ACC112 (cell line): ENCODE measurements around the gene TOX2.
A peak's percentile ranks its signal among the peaks of the same experiment; 100 is the strongest.

Experiments
- H2AFZ ChIP-seq: fragments of 200-600 bp; sonication (generic); one replicate; pipeline ENCODE4 v1.6.0; 2017; ENCODE audit warnings: antibody characterized with exemption, low read length; ENCODE audit not compliant: unreplicated experiment
- H3K27ac ChIP-seq: fragments of 200-600 bp; sonication (generic); 2 replicates; pipeline ENCODE4 v1.5.1; 2014; ENCODE audit warnings: low read depth, mild to moderate bottlenecking, antibody characterized with exemption, low read length, moderate library complexity
- H3K27me3 ChIP-seq: fragments of 200-600 bp; sonication (generic); 2 replicates; pipeline ENCODE4 v1.6.1; 2014; ENCODE audit warnings: mild to moderate bottlenecking, antibody characterized with exemption, low read length, moderate library complexity, mixed read lengths; ENCODE audit not compliant: insufficient read depth
- H3K36me3 ChIP-seq: fragments of 200-600 bp; sonication (generic); 2 replicates; pipeline ENCODE4 v1.6.1; 2016; ENCODE audit warnings: mild to moderate bottlenecking, antibody characterized with exemption, low read length, moderate library complexity, mixed read lengths; ENCODE audit not compliant: insufficient read depth
- H3K4me1 ChIP-seq: fragments of 200-600 bp; sonication (generic); one replicate; pipeline ENCODE4 v1.6.1; 2016; ENCODE audit warnings: low read length, mixed read lengths; ENCODE audit not compliant: insufficient read depth, unreplicated experiment, control insufficient read depth
- H3K4me3 ChIP-seq: fragments of 200-600 bp; sonication (generic); 2 replicates; pipeline ENCODE4 v1.5.1; 2014; ENCODE audit warnings: mild to moderate bottlenecking, low read depth, low read length
- H3K79me2 ChIP-seq: fragments of 200-600 bp; sonication (generic); one replicate; pipeline ENCODE4 v1.6.0; 2016; ENCODE audit warnings: low read length; ENCODE audit not compliant: control insufficient read depth, unreplicated experiment, insufficient read depth

TOX2 gene

DNA sequence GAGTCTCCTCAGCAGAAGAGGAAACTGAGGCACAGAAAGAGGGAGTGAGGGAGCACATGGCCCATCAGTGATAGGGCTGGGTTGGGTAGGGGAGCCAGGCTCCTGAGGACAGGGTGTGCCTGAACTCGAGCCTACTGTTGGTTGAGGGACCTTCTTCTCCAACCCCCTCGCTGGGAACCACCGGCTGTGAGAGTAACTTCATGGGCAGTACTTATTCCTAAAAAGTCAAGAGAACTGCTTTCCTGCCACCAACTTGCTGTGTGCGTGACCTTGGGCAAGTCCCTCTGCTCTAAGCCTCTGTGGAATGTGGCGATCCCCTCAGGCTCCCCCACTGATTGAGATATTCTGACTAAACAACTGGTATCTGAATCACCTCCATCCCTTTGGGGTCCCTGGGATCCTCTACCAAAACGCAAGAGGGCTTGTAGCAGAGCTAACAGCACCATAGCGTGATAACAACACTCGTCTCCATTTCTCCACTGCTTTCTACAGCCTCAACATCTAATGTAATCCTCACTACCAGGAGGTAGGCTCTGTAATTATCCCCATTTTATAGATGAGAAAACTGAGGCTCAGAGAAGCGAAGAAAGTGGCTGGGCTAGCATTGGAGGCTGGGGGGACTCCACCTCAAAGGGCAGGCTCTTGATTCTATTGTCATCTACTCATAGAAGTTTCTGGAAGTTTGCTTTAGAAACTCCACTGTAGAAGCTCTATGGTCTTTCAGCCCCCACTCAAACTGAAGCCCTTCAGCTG lies 196.3 kb downstream of the TOX2 start:
- no peaks in the 10 kb centered on the region for H3K79me2 ChIP-seq
- no peak overlapping the region for H3K27ac ChIP-seq
- no peak overlapping the region for H2AFZ ChIP-seq
- H3K4me3 ChIP-seq = no peak overlapping the region
- no peaks in the 10 kb centered on the region for H3K36me3 ChIP-seq
- peaks cover 5% of the 10 kb centered on the region for H3K4me1 ChIP-seq
- peaks cover 42% of the 10 kb centered on the region for H3K27me3 ChIP-seq

DNA sequence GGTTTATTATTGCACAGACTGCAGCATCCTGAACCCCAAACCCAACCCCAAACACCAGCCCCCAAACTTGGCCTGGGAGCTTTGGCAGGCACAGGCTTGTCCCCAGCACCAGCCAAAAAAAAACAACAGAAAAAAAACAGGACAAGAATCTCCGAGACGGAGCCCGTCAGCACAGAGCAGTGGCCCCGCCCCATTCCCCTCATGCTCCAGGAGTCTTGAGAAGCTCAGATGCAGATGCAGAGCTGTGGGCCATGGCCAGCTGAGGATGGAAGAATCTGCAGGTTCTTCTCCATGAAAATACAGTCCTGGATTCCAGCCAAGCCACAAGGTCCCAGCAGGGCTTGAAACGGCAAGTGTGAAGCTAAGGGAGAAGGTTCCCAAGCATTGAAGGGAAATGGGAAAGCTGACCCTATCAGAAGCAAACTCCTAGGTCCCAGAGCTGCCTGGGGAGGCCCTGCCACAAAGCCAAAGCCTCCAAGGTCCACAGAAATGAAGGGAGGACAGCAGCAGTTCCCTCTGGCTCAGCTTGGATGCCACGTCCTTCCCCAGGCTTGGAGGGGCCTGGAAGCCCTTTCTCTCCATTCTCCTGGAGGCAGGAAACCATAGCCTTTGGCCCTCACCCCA lies 197.2 kb downstream of the TOX2 start:
- H3K79me2 ChIP-seq = no peaks in the 10 kb centered on the region
- peaks cover 11% of the 10 kb centered on the region for H3K4me1 ChIP-seq
- no peaks in the 10 kb centered on the region for H3K36me3 ChIP-seq
- no peak overlapping the region for H2AFZ ChIP-seq
- H3K27me3 ChIP-seq = peaks cover 39% of the 10 kb centered on the region
- H3K4me3 ChIP-seq = no peak overlapping the region
- no peak overlapping the region for H3K27ac ChIP-seq

DNA sequence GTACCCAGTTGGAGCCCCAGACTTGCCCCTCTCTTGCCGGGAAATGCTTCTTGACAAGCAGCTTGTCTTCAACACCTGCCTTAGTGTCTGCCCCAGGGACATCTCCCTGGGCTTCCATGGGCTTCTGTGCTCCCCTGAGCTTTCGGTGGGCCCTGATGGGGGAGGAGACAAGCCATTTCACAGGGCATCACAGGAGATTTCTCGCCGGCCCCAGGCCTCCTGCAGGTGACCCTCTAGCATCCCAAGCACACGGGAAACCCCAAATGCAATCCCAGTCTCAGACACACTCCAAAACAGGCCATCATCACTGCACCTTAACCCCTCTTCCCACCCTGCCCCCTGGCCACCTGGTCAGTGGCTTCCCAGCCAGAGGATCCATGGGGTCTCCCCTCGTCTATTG lies 197.8 kb downstream of the TOX2 start:
- Histone ChIP-seq H3K79me2 (no peaks in the 10 kb centered on the region), H3K27me3 (peaks cover 33% of the 10 kb centered on the region), H3K4me1 (peaks cover 11% of the 10 kb centered on the region), H3K36me3 (no peaks in the 10 kb centered on the region), H2AFZ (no peak overlapping the region), H3K27ac (no peak overlapping the region), H3K4me3 (no peak overlapping the region)

DNA sequence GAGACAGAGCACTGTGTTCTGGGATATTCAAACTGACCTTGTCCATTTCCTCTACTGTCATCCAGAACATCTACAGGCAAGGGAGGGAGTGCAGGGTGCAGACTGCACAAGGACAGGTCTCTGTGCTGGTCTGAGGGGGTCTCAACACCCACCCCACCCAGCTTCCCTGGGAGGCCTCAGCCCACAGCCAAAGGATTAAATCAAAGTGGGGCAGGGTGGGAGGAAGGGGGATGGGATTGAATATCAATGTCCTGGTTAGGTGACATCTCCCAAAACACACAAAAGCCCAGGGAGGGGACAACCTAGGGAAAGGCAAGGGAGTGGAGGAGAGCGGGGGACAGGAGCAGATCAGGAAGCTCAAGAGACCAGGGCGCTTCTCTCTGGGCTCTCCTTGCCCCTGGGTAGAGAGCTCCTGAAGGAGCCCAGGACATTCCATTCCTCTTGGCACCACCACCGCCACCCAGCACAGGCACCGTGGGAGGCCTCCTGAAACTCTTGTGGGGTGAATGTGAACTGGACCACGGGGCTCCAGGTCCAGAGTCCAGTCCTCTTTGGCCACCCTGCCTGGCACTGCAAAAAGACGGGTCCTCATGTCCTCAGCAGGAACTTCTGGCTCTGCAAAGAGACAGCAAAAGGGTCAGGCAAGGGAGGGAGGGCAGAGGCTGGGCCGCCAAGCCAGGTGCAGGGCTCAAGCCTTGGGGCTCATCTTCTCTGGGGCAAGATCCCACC lies 198.4 kb downstream of the TOX2 start:
- H3K27ac ChIP-seq = no peak overlapping the region
- H3K27me3 ChIP-seq = peaks cover 27% of the 10 kb centered on the region
- H3K4me1 ChIP-seq = peaks cover 11% of the 10 kb centered on the region
- no peaks in the 10 kb centered on the region for H3K79me2 ChIP-seq
- no peaks in the 10 kb centered on the region for H3K36me3 ChIP-seq
- H3K4me3 ChIP-seq = no peak overlapping the region
- H2AFZ ChIP-seq = no peak overlapping the region

DNA sequence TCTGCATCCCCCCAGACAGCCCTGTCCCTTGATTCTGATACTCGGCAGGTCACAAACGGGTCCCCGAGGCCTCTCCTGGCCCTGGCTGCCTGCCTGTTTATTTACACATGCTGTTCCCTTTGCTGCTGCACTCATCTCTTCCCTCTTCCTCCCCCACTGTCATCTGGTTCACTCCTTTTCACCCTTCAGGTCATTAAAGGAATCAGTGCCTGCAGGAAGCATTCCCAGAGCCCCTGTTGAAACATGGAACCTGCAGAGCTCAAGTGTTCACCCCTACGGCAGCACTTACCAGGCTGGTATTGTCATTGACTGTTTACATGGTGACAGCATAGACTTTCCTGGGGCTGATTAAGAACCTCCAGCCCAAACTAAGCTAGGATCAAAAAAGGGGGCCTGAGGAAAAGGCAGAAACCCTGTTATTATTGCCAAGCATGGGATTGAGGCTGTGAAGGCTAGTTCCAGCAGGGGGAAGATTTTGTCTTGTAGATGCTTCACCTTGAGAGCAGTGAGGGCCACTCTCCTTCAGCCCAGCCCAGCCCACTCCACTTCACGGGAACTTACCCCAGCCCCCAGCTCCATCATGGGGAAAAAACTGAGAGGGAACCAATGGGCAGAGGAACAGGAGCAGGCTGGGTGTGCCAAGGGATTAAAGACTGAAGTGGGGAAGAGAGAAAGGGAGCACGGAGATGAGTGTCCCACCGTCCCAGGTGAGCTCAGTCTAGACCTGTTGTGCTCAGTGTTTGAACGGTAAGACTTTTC lies 199.1 kb downstream of the TOX2 start:
- Histone ChIP-seq H3K36me3 (no peaks in the 10 kb centered on the region), H2AFZ (no peak overlapping the region), H3K27ac (no peak overlapping the region), H3K27me3 (peaks cover 20% of the 10 kb centered on the region), H3K4me1 (peaks cover 11% of the 10 kb centered on the region), H3K4me3 (no peak overlapping the region), H3K79me2 (no peaks in the 10 kb centered on the region)

DNA sequence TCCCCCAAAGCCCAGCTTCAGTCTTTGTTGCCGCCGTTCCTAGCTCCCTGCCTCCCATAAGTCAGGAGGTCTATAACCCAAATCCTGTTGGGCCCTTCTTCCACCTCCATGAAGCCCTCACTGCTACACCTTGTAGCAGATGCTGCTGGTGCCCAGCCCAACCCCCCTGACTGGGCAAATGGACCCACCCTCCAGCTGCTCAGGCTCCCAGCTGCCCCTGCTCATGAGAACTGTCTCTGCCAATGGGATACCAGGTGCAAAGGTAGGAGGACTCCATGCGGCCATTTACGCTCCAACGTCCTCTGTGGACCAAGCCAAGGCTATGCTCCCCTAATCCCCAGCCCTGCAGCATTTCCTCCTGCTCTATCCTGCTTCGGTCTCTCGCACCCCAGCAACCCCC lies 200.5 kb downstream of the TOX2 start:
- Histone ChIP-seq H3K27ac (no peak overlapping the region), H3K27me3 (peaks cover 20% of the 10 kb centered on the region)

DNA sequence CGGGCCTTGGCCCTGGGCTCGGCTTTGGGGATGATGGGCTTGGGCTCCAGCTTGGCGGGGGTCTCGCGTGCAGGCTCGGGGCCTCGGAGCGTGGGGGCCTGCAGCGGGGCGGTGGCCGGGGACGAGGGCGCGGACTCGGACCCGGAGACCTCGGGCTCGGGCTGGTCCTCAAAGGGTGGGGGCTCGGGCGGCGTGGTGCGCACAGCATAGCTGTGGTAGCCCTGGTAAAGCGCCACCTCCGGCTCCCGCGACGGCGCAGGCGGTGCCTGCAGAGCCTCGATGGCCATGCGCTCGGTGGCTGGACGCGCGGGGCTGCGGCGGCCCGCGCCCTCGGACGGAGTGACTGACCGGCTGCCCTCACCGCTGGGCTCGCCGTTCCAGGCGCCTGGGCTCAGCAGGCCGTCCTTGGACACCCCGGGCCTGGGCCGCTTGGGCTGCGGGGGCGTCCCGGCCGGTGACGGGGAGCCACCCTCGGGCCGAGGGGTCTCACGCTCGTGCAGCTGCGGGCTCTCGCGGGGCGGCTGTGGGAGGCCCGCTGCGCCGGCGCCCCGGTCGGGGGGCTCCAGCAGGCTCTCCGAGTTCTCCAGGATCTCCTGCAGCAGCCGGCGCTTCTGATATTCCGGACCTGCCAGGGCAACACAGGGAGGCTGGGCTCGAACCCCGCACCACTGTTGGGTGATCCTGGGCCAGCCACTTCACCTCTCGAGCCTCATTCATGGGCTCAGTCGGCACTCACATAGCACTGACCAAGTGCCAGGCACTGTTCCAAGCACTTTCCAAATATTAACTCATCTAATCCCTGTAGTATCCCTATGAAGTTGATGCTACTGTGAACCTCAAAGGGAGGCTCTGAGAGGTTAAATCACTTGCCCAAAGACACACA lies 201.4 kb downstream of the TOX2 start:
- Histone ChIP-seq H3K27ac (no peak overlapping the region), H3K4me3 (peak overlapping the region; percentile 43; the same call in 1 of the 2 replicates), H3K79me2 (no peaks in the 10 kb centered on the region), H3K27me3 (peaks cover 25% of the 10 kb centered on the region), H3K36me3 (no peaks in the 10 kb centered on the region), H3K4me1 (peaks cover 11% of the 10 kb centered on the region), H2AFZ (no peak overlapping the region)

More for the DNA sequence above, 200.5 kb downstream of the TOX2 start:
- peaks cover 11% of the 10 kb centered on the region for H3K4me1 ChIP-seq
- no peaks in the 10 kb centered on the region for H3K36me3 ChIP-seq
- H3K79me2 ChIP-seq = no peaks in the 10 kb centered on the region
- H3K4me3 ChIP-seq = no peak overlapping the region
- no peak overlapping the region for H2AFZ ChIP-seq

DNA sequence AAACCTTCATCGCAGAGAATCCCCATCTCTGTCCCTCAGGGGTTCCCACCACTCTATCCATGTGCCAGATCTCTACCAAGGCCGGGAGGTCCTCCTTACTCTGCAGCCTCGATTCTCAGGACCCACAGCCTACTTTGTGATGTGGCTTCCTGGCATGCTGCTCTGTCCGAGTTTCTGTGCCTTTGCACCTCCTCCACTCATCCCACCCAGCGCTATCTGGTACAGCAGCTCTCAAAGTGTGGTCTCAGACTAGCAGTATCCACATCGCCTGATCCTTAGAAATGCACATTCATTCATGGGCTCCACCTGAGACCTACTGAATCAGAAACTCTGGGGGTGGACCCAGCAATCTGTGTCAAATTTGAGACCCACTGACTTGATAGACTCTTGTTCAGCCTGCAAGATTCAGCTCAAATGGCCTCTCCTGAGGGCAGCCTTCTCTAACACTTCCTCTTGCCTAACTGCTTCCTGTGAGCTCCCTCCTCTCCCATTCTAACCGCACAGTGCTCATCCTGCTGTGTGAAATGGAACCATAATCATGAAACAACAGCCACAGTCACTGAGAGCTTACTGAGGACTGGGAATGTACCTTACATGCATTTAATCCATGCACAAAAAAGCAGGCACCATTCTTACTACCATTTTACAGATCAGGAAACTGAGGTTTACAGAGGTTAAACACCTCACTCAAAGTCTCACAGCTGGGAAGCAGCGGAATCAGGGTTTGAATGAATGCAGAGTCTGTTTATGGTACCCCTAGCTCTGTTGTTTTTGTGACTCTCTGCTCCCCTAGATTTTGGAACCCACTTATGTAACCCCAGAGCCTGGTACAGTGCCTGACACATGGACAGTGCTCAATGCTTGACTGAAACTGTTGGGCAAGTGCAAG lies 202.9 kb downstream of the TOX2 start:
- H3K79me2 ChIP-seq = no peaks in the 10 kb centered on the region
- H2AFZ ChIP-seq = no peak overlapping the region
- peaks cover 5% of the 10 kb centered on the region for H3K4me1 ChIP-seq
- H3K27ac ChIP-seq = no peak overlapping the region
- no peaks in the 10 kb centered on the region for H3K36me3 ChIP-seq
- H3K27me3 ChIP-seq = peaks cover 32% of the 10 kb centered on the region
- H3K4me3 ChIP-seq = no peak overlapping the region
